GM10266 (cell line): ENCODE data around the gene PCSK6.
A peak's percentile ranks its signal among the peaks of the same experiment; 100 is the strongest.

Experiments used
- DNase-seq: peaks from one replicate; pipeline ENCODE4 v3.0.0; 2012; ENCODE audit errors: extremely low spot score
- CTCF ChIP-seq: IDR thresholded peaks from 2 replicates; pipeline ENCODE4 v1.5.1; 2012; ENCODE audit warnings: mild to moderate bottlenecking, low read depth; ENCODE audit not compliant: control insufficient read depth, insufficient read depth; ENCODE audit errors: missing control alignments

Gene PCSK6

GRCh38 chr15:101348643-101349042 is 140.9 kb downstream of the PCSK6 start:
- DNase-seq = no peak
- TF ChIP-seq CTCF = no peak

GRCh38 chr15:101348015-101348414 is 141.5 kb downstream of the PCSK6 start:
- no peak for TF ChIP-seq CTCF
- no peak for DNase-seq

- no peak for DNase-seq
- TF ChIP-seq CTCF = no peak
These were observed 142.1 kb downstream of the PCSK6 start for GRCh38 chr15:101347454-101347853.

- DNase-seq = no peak
- TF ChIP-seq CTCF = no peak
These were observed 142.6 kb downstream of the PCSK6 start for GRCh38 chr15:101346928-101347327.

GRCh38 chr15:101342056-101342455 is 147.5 kb downstream of the PCSK6 start:
- no peak for DNase-seq
- TF ChIP-seq CTCF = no peak

- no peak for DNase-seq
- no peak for TF ChIP-seq CTCF
These were observed 150.9 kb downstream of the PCSK6 start for GRCh38 chr15:101338502-101339057.

GRCh38 chr15:101337976-101338375 is 151.5 kb downstream of the PCSK6 start:
- TF ChIP-seq CTCF = no peak
- DNase-seq = no peak

- peak; percentile 61 for DNase-seq
These were observed 155.4 kb downstream of the PCSK6 start for GRCh38 chr15:101333907-101334789.
